ENCODE measurements around the gene UNC5B. TPM values are rescaled to one million over a fixed set of nuclear protein-coding genes. Genes with fewer than 3 reads are reported as not detected.

The UNC5B gene
- total and polyA plus RNA-seq, 7 donors, result 1.4 to 12.7 (median 1.8) TPM

- no peak for DNase-seq
- Histone ChIP-seq H3K4me3 (no peak overlapping the region), H3K27me3 (no peaks in the 10 kb centered on the region), H3K9me3 (no peaks in the 10 kb centered on the region), H3K27ac (no peak overlapping the region), H3K36me3 (no peaks in the 10 kb centered on the region), H3K4me1 (peaks cover 0 to 40% (median 21%) of the 10 kb centered on the region in 4 donors)
- TF ChIP-seq POLR2AphosphoS5 (IDR thresholded peaks at IDR 0.05), result no peak
- TF ChIP-seq POLR2A (IDR thresholded peaks at IDR 0.05), result no peak
- no peak for TF ChIP-seq CTCF (IDR thresholded peaks at IDR 0.05)
- no peak for TF ChIP-seq EP300 (IDR thresholded peaks at IDR 0.05)
- intact Hi-C loops (cut with DNase I), result no loop called here
- WGBS, 2 donors, result 84 to 85% methylated on average over 11 of the region's 11 CpGs
Measured at GRCh38 chr10:71237843-71238623, 25.7 kb downstream of the UNC5B start.

GRCh38 chr10:71238626-71239025 lies 26.3 kb downstream of the UNC5B start:
- no peak overlapping the region for H3K4me3 ChIP-seq
- no peaks in the 10 kb centered on the region for H3K27me3 ChIP-seq
- H3K36me3 ChIP-seq, result no peaks in the 10 kb centered on the region
- H3K9me3 ChIP-seq, result no peaks in the 10 kb centered on the region
- intact Hi-C loops (cut with DNase I), result no loop called here
- H3K27ac ChIP-seq, result no peak overlapping the region
- TF ChIP-seq POLR2AphosphoS5 (IDR thresholded peaks at IDR 0.05), result no peak
- TF ChIP-seq POLR2A (IDR thresholded peaks at IDR 0.05), result no peak
- no peak for TF ChIP-seq EP300 (IDR thresholded peaks at IDR 0.05)
- TF ChIP-seq CTCF (IDR thresholded peaks at IDR 0.05), result no peak
- 86 to 87% methylated on average over 4 of the region's 4 CpGs for WGBS, 2 donors
- H3K4me1 ChIP-seq, result peaks cover 0 to 40% (median 19%) of the 10 kb centered on the region in 4 donors
- DNase-seq, result no peak

DNA sequence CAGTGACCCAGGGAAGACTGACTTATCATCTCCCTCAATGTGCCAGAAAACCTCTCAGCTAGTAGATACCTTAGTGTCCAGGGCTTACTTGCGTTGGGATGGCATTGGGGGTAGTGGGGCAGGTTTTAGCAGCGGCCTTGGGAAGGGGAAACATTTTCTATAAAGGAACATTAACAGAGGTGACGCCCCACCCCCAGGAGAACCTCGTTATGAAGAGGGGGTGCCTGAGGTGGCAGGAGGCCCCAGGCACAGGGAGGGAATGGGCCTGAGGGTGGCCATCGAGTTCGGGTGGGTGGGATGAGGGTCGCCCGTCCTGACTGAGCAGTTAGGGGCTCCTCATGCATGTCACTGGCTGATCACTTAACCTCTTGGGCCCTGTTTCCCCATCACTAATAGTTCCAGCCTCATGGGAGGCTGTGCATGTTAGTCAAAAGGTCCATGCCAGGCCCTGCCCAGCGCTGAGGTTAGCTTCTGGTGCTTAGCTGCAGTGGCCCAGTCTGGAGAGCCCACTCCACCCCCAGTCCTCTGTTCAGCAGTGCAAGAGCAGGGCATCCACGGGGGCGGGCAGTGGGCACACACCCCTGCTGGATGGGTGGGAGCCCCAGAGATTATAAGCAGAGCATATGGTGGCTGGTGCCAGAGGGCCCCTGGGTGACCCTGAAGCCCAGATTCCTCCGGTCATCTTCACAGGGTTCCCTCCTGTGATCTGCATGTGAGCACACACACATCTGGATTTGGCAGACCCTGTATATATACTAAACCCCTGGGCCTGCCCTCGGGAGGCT lies 27.0 kb downstream of the UNC5B start:
- H3K27ac ChIP-seq, result no peak overlapping the region
- no peak for DNase-seq
- H3K36me3 ChIP-seq, result no peaks in the 10 kb centered on the region
- H3K4me1 ChIP-seq, result peaks cover 0 to 45% (median 26%) of the 10 kb centered on the region in 4 donors
- TF ChIP-seq CTCF (IDR thresholded peaks at IDR 0.05), result no peak
- TF ChIP-seq POLR2A (IDR thresholded peaks at IDR 0.05), result no peak
- TF ChIP-seq EP300 (IDR thresholded peaks at IDR 0.05), result no peak
- no peak for TF ChIP-seq POLR2AphosphoS5 (IDR thresholded peaks at IDR 0.05)
- intact Hi-C loops (cut with DNase I), result no loop called here
- no peaks in the 10 kb centered on the region for H3K27me3 ChIP-seq
- WGBS, 2 donors, result 82 to 96% methylated on average over 13 of the region's 13 CpGs
- no peak overlapping the region for H3K4me3 ChIP-seq
- H3K9me3 ChIP-seq, result no peaks in the 10 kb centered on the region

DNA sequence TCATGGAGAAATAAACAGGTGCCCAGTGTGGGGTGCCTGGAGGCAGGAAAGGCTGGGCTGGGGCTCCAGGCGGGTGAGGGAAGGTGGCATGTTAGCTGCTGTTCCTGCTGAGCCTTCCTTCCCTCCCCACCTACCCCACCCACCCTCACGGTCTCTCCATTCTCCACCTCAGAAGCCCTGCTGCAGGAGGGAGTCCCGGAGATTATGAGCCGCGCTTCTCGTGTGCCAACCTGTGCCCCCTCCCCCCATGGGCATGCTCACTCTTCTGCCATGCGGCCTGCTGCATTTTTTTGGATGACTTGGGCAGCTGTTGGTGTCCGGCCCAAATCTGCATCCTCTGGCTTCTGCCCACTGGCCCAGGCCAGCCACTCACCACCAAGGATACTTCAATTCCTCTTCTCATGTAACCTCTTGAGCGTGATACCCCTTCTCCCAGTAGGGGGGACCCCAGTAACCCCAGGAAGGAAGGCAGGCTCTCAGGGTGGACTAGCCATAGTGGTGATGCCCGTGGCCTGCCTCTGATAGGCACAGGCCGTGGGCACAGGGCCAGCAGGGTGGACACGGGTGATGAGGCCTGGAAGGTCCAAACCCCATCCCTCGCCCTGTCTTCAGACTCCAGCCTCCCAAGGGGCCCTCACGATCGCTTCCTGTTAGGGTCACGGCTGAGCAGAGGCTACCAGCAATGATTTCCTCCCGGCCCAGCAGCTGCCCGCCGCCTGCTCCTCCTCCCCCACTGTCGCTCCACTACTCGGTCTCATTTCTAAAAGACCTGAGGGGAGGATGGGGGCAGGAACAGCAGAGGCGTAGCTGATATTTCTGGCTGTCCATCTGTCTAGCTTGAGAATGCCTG lies 27.8 kb downstream of the UNC5B start:
- Histone ChIP-seq H3K4me1 (peaks cover 0 to 43% (median 30%) of the 10 kb centered on the region in 4 donors), H3K36me3 (no peaks in the 10 kb centered on the region), H3K27me3 (no peaks in the 10 kb centered on the region), H3K4me3 (no peak overlapping the region), H3K9me3 (no peaks in the 10 kb centered on the region), H3K27ac (no peak overlapping the region)
- no peak for TF ChIP-seq EP300 (IDR thresholded peaks at IDR 0.05)
- no peak for TF ChIP-seq POLR2AphosphoS5 (IDR thresholded peaks at IDR 0.05)
- TF ChIP-seq CTCF (IDR thresholded peaks at IDR 0.05), result no peak
- no peak for TF ChIP-seq POLR2A (IDR thresholded peaks at IDR 0.05)
- intact Hi-C loops (cut with DNase I), result no loop called here
- WGBS, 2 donors, result 79 to 88% methylated on average over 22 of the region's 22 CpGs
- no peak for DNase-seq

All from sigmoid colon (tissue), 7 donors.